ENCODE data around the gene TSG101.

DNA sequence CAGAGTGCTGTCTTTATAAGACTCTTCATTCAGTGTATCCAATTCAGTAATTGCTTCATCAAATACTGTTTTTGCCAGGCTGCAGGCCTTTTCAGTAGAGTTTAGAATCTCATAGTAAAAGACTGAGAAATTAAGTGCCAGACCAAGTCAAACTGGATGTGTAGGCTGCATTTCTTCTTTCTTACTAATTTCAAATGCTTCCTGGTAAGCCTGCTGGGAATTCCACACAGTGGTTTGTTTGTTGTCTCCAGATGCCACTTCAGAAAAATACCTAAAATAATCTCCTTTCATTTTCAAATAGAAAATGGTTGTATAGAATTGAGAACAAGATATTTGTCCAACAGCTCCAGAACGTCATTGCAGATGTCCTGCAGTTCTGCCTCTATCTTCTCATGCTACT is 36.4 kb downstream of the TSG101 start:
- TF ChIP-seq, protein P1, sequence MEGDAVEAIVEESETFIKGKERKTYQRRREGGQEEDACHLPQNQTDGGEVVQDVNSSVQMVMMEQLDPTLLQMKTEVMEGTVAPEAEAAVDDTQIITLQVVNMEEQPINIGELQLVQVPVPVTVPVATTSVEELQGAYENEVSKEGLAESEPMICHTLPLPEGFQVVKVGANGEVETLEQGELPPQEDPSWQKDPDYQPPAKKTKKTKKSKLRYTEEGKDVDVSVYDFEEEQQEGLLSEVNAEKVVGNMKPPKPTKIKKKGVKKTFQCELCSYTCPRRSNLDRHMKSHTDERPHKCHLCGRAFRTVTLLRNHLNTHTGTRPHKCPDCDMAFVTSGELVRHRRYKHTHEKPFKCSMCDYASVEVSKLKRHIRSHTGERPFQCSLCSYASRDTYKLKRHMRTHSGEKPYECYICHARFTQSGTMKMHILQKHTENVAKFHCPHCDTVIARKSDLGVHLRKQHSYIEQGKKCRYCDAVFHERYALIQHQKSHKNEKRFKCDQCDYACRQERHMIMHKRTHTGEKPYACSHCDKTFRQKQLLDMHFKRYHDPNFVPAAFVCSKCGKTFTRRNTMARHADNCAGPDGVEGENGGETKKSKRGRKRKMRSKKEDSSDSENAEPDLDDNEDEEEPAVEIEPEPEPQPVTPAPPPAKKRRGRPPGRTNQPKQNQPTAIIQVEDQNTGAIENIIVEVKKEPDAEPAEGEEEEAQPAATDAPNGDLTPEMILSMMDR (IDR thresholded peaks at IDR 0.05; ENCODE audit: poor library complexity) = no peak
- no peak for TF ChIP-seq EZH2 (IDR thresholded peaks at IDR 0.05; ENCODE audit: borderline replicate concordance)
